Body of pancreas (tissue), 4 donors: ENCODE measurements around the gene GALNT2. TPM values are rescaled to one million over a fixed set of nuclear protein-coding genes. Genes with fewer than 3 reads are reported as not detected.

Source experiments
- ATAC-seq: fragments of 150-250 bp; one replicate; pipeline ENCODE4 v1.9.1; 2016
- DNase-seq, 4 donors: peaks; one replicate each; pipeline ENCODE4 v3.0.0-alpha.2; 2019
- H3K27ac ChIP-seq, 4 donors: fragments of 200-600 bp; sonication (generic); 1 replicate in 3 of 4; 2 replicates in 1 of 4; pipeline versions ENCODE4 v1.5.1 to v1.6.1; 2016 to 2019; ENCODE audit warnings: mild to moderate bottlenecking in 1 of 4, mixed read lengths in 1 of 4, moderate library complexity in 1 of 4
- H3K27me3 ChIP-seq, 2 donors: fragments of 200-600 bp; sonication (generic); one replicate each; pipeline ENCODE4 v1.6.0; 2016; ENCODE audit warnings: mild to moderate bottlenecking in 1 of 2
- H3K36me3 ChIP-seq, 2 donors: fragments of 200-600 bp; sonication (generic); replicated peaks in 1 of 2; 2 replicates each; pipeline ENCODE4 v1.5.1; 2016; ENCODE audit warnings: low read depth in 2 of 2; ENCODE audit not compliant: insufficient read depth in 1 of 2
- H3K4me1 ChIP-seq: fragments of 200-600 bp; sonication (generic); one replicate; pipeline ENCODE4 v1.6.0; 2016
- H3K4me3 ChIP-seq, 2 donors: fragments of 200-600 bp; sonication (generic); 1 replicate in 1 of 2; 2 replicates in 1 of 2; pipeline ENCODE4 v1.5.1; 2016 to 2019
- H3K9me3 ChIP-seq, 3 donors: fragments of 200-600 bp; sonication (generic); 1 replicate in 2 of 3; 2 replicates in 1 of 3; pipeline ENCODE4 v1.5.1; 2016
- POLR2A ChIP-seq, 3 donors: fragments of 450-650 bp; IDR thresholded peaks; one replicate each; pipeline ENCODE4 v1.6.1; 2016; ENCODE audit warnings: antibody characterized with exemption in 3 of 3, mild to moderate bottlenecking in 2 of 3
- WGBS, 2 donors: methylation state at CpG; one replicate each; pipeline ENCODE4 v1.1.5; 2017; 5-methylcytosine and 5-hydroxymethylcytosine counted together
- intact Hi-C: fragments of 100-400 bp; cut with DNase I; formaldehyde crosslinking; loops from one replicate; pipeline ENCODE4 v1.15.1; 2023
- total RNA-seq, 2 donors: library from RNA; depleted of rRNA; stranded (reverse); fragments of >200 nt; gene quantifications; one replicate each; pipeline ENCODE4 v1.1.0, GENCODE V29; 2016
- TF ChIP-seq, protein P1 (sequence below), 7 experiments: fragments of 450-650 bp in 4 of 7; fragments of 200-600 bp in 3 of 7; sonication (generic) in 3 of 7; IDR thresholded peaks; one replicate each; pipeline ENCODE4 v1.5.1; 2016 to 2019; ENCODE audit warnings: antibody characterized with exemption in 7 of 7

Gene GALNT2
- total RNA-seq, 2 donors from 2014 or later = 45.9 to 68.6 TPM

- Histone ChIP-seq H3K4me1 (peaks cover 55% of the 10 kb centered on the region), H3K9me3 (no peaks in the 10 kb centered on the region), H3K27ac (peak overlapping the region in 1 of 4 donors; percentile 3), H3K36me3 (no peaks in the 10 kb centered on the region), H3K4me3 (no peak overlapping the region), H3K27me3 (no peaks in the 10 kb centered on the region)
- intact Hi-C loops = loop anchor here (10.0 kb wide), 1 partner anchor 519 kb away; no protein-coding TSS in a partner anchor
- DNase-seq (peak in 1 of 4 donors; percentile 38), ATAC-seq (no peak)
- no peak for TF ChIP-seq POLR2A (IDR thresholded peaks at IDR 0.05)
- TF ChIP-seq, protein P1, sequence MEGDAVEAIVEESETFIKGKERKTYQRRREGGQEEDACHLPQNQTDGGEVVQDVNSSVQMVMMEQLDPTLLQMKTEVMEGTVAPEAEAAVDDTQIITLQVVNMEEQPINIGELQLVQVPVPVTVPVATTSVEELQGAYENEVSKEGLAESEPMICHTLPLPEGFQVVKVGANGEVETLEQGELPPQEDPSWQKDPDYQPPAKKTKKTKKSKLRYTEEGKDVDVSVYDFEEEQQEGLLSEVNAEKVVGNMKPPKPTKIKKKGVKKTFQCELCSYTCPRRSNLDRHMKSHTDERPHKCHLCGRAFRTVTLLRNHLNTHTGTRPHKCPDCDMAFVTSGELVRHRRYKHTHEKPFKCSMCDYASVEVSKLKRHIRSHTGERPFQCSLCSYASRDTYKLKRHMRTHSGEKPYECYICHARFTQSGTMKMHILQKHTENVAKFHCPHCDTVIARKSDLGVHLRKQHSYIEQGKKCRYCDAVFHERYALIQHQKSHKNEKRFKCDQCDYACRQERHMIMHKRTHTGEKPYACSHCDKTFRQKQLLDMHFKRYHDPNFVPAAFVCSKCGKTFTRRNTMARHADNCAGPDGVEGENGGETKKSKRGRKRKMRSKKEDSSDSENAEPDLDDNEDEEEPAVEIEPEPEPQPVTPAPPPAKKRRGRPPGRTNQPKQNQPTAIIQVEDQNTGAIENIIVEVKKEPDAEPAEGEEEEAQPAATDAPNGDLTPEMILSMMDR (IDR thresholded peaks at IDR 0.05) = no peak
- WGBS, 2 donors = 41 to 45% methylated on average over 6 of the region's 6 CpGs
These were observed 236.8 kb downstream of the GALNT2 start for GRCh38 chr1:230303822-230304221.

DNA sequence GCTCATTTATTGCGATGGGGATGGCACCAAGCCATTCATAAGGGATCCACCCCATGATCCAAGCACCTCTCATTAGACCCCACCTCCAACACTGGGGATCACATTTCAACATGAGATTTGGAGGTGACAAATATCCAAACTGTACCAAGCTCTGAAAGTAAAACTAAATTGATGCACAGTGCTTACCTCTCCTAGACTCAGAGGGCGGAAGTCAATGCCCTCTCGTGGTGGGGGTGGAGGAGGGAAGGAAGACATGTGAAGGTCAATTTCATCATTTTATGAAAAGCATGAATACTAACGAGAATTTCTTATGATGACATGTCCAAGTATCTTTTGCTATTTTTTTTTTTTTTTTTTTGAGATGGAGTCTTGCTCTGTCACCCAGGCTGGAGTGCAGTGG, 239.1 kb downstream of the GALNT2 start:
- TF ChIP-seq POLR2A (IDR thresholded peaks at IDR 0.05) = no peak
- TF ChIP-seq, protein P1 (IDR thresholded peaks at IDR 0.05) = no peak
- H3K27ac ChIP-seq = no peak overlapping the region

GRCh38 chr1:230307213-230307612, 240.2 kb downstream of the GALNT2 start:
- DNase-seq = no peak
- intact Hi-C loops = loop anchor here (10.0 kb wide), 1 partner anchor 522 kb away; no protein-coding TSS in a partner anchor
- TF ChIP-seq, protein P1 (IDR thresholded peaks at IDR 0.05) = no peak
- TF ChIP-seq POLR2A (IDR thresholded peaks at IDR 0.05) = no peak

More for the DNA sequence above, 239.1 kb downstream of the GALNT2 start:
- intact Hi-C loops = loop anchor here (10.0 kb wide), 1 partner anchor 521 kb away; no protein-coding TSS in a partner anchor
- Histone ChIP-seq H3K4me3 (no peak overlapping the region), H3K36me3 (no peaks in the 10 kb centered on the region), H3K9me3 (no peaks in the 10 kb centered on the region), H3K4me1 (peaks cover 33% of the 10 kb centered on the region), H3K27me3 (no peaks in the 10 kb centered on the region)
- no peak for ATAC-seq
- no peak for DNase-seq
- 52% methylated on average over 4 of the region's 4 CpGs for WGBS, 2 donors

DNA sequence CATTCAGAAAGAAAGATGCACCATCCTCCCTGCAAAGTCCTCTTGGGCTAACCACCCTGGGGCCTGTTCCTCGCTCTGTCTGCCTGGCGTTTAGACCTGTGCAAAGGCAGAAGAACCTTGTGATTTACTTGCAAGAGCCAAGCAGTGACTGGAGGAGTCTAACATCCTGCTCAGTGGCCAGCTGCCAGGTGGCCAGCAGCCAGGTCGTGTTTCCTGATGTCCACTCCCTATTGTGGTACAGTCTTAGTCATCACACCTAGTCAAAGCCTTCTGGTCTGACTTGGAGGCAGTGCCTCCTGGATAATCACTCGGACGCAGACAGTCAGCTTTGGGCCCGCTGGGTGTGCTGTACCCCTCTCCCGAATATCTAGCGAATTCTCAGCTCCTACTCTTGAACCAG, 241.0 kb downstream of the GALNT2 start:
- DNase-seq (peak; percentile 85 to 98 (median 92)), ATAC-seq (peak; percentile 70)
- H3K27me3 ChIP-seq = no peaks in the 10 kb centered on the region
- no peaks in the 10 kb centered on the region for H3K36me3 ChIP-seq
- no peak overlapping the region for H3K4me3 ChIP-seq
- whole genome bisulfite sequencing, 2 donors = 76 to 83% methylated on average over 7 to 8 of the region's 8 CpGs
- H3K9me3 ChIP-seq = no peaks in the 10 kb centered on the region
- intact Hi-C loops = loop anchor here (10.0 kb wide), 1 partner anchor 523 kb away; no protein-coding TSS in a partner anchor
- no peak overlapping the region for H3K27ac ChIP-seq
- H3K4me1 ChIP-seq = peaks cover 18% of the 10 kb centered on the region
- TF ChIP-seq, protein P1 (IDR thresholded peaks at IDR 0.05) = no peak
- TF ChIP-seq POLR2A (IDR thresholded peaks at IDR 0.05) = no peak

More at GRCh38 chr1:230307213-230307612, 240.2 kb downstream of the GALNT2 start:
- 41 to 54% methylated on average over 4 of the region's 4 CpGs for WGBS, 2 donors
- Histone ChIP-seq H3K27ac (no peak overlapping the region), H3K4me1 (peaks cover 22% of the 10 kb centered on the region), H3K27me3 (no peaks in the 10 kb centered on the region), H3K9me3 (no peaks in the 10 kb centered on the region), H3K36me3 (no peaks in the 10 kb centered on the region), H3K4me3 (no peak overlapping the region)
- ATAC-seq = no peak

DNA sequence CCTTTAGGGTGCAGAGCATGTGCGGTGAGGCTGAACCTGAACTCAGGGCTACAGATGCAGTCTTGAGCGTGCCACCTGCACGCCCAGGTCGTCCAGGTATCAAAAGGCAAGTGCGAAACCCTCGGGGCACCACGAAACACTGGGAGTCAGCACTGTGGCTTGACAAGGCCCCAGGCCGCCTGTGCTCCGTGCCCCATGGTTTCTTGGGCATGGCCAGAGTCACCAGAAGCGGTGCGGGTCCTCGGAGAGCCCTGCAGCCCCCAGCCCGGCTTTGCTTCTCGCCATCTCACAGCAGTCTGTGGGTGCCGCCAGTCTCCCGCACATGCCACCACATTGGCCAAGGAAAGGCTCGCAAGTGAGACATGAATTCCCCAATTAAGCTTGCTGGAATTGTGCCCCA, 241.8 kb downstream of the GALNT2 start:
- ATAC-seq (no peak), DNase-seq (no peak)
- no peaks in the 10 kb centered on the region for H3K27me3 ChIP-seq
- H3K36me3 ChIP-seq = no peaks in the 10 kb centered on the region
- 94 to 97% methylated on average over 12 to 17 of the region's 17 CpGs for WGBS, 2 donors
- H3K27ac ChIP-seq = no peak overlapping the region
- intact Hi-C loops = loop anchor here (10.0 kb wide), 1 partner anchor 524 kb away; no protein-coding TSS in a partner anchor
- no peak overlapping the region for H3K4me3 ChIP-seq
- H3K9me3 ChIP-seq = no peaks in the 10 kb centered on the region
- peaks cover 12% of the 10 kb centered on the region for H3K4me1 ChIP-seq
- TF ChIP-seq, protein P1 (IDR thresholded peaks at IDR 0.05) = no peak
- no peak for TF ChIP-seq POLR2A (IDR thresholded peaks at IDR 0.05)
